GM18498 (cell line): ENCODE results near the gene ARHGAP22.

Experiments used
- ATAC-seq: cut with Tn5 transposase; IDR thresholded peaks from one replicate; pipeline ENCODE4 v1.9.1; 2021; ENCODE audit warnings: mild to moderate bottlenecking, moderate library complexity; ENCODE audit not compliant: unreplicated experiment

Gene ARHGAP22

GRCh38 chr10:48517482-48517881, 87.4 kb downstream of the ARHGAP22 start:
- ATAC-seq = no peak

- no peak for ATAC-seq
These were observed 88.0 kb downstream of the ARHGAP22 start for GRCh38 chr10:48516911-48517310.

- no peak for ATAC-seq
These were observed 90.0 kb downstream of the ARHGAP22 start for GRCh38 chr10:48514916-48515315.

- ATAC-seq = no peak
These were observed 90.6 kb downstream of the ARHGAP22 start for GRCh38 chr10:48514255-48514654.

GRCh38 chr10:48512861-48513260, 92.0 kb downstream of the ARHGAP22 start:
- no peak for ATAC-seq

GRCh38 chr10:48511875-48512231, 93.0 kb downstream of the ARHGAP22 start:
- ATAC-seq = no peak

GRCh38 chr10:48511066-48511874, 93.6 kb downstream of the ARHGAP22 start:
- no peak for ATAC-seq

- ATAC-seq = no peak
These were observed 94.7 kb downstream of the ARHGAP22 start for GRCh38 chr10:48509974-48510692.

GRCh38 chr10:48508791-48509772, 95.8 kb downstream of the ARHGAP22 start:
- ATAC-seq = no peak

GRCh38 chr10:48507933-48508790, 96.7 kb downstream of the ARHGAP22 start:
- no peak for ATAC-seq

GRCh38 chr10:48507494-48507893, 97.4 kb downstream of the ARHGAP22 start:
- ATAC-seq = no peak

- no peak for ATAC-seq
These were observed 98.5 kb downstream of the ARHGAP22 start for GRCh38 chr10:48506147-48506917.

- ATAC-seq = no peak
These were observed 99.3 kb downstream of the ARHGAP22 start for GRCh38 chr10:48505394-48506112.

GRCh38 chr10:48504141-48504885, 100.6 kb downstream of the ARHGAP22 start:
- no peak for ATAC-seq

GRCh38 chr10:48503293-48503911, 101.5 kb downstream of the ARHGAP22 start:
- no peak for ATAC-seq

- ATAC-seq = no peak
These were observed 102.1 kb downstream of the ARHGAP22 start for GRCh38 chr10:48502791-48503190.
